ENCODE results near the gene FST. TPM values are rescaled to one million over a fixed set of nuclear protein-coding genes. Genes with fewer than 3 reads are reported as not detected.

The FST gene
- total RNA-seq, 2 experiments from 2014 or later = 0.16 to 0.43 TPM

DNA sequence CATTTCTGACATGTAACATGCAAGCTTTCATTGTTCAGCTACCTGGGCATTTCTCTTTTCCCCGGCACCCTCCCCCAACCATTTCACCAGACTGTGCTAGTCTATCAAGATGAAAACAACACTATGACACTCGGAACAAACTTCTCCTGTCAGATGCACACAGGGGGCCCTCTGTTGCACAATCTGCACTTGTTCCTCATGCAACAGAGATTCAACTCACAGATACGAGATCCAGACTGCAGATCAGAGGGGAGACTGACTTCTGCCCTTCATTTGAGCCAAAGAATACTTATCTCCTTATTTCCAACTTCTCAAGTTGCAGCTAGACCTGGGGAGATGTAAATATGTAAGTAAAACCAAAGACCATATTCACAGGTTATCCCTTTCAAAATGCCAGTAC is 15.7 kb upstream of the FST start:
- Mint-ChIP-seq H3K27me3 (peaks cover 25% of the 10 kb centered on the region), H3K9me3 (no peaks in the 10 kb centered on the region), H3K36me3 (ENCODE audit: low read depth) (no peaks in the 10 kb centered on the region), H3K4me3 (no peak overlapping the region), H3K27ac (no peak overlapping the region), H3K4me1 (ENCODE audit: low read depth) (no peaks in the 10 kb centered on the region)
- DNase-seq (no peak), ATAC-seq (no peak)
- intact Hi-C loops (cut with micrococcal nuclease) = no loop called here
- ChIA-PET POLR2A (no interaction called here), CTCF (interaction anchor here (0.6 to 2.4 kb wide), 2 partner anchors 13 to 130 kb away, joined by 3 to 13 read pairs; no protein-coding TSS in a partner anchor)
- TF ChIP-seq CTCF (IDR thresholded peaks at IDR 0.05) = no peak

GRCh38 chr5:53469946-53470687 is 10.3 kb upstream of the FST start:
- ATAC-seq = no peak
- H3K4me3 Mint-ChIP-seq = no peak overlapping the region
- ChIA-PET POLR2A (no interaction called here), CTCF (interaction anchor here (1.0 kb wide), 1 partner anchor 759 kb away, joined by 3 read pairs; no protein-coding TSS in a partner anchor)
- TF ChIP-seq CTCF (IDR thresholded peaks at IDR 0.05) = no peak
- H3K36me3 Mint-ChIP-seq (ENCODE audit: low read depth) = no peaks in the 10 kb centered on the region
- no peaks in the 10 kb centered on the region for H3K9me3 Mint-ChIP-seq
- H3K27ac Mint-ChIP-seq = no peak overlapping the region
- H3K27me3 Mint-ChIP-seq = peaks cover 39% of the 10 kb centered on the region
- no peaks in the 10 kb centered on the region for H3K4me1 Mint-ChIP-seq (ENCODE audit: low read depth)
- intact Hi-C loops (cut with micrococcal nuclease) = no loop called here
- no peak for DNase-seq

- no peak overlapping the region for H3K4me3 Mint-ChIP-seq
- ATAC-seq (no peak), DNase-seq (no peak)
- H3K9me3 Mint-ChIP-seq = no peaks in the 10 kb centered on the region
- CTCF ChIA-PET = no interaction called here
- peaks cover 47% of the 10 kb centered on the region for H3K27me3 Mint-ChIP-seq
- TF ChIP-seq CTCF (IDR thresholded peaks at IDR 0.05) = no peak
- H3K36me3 Mint-ChIP-seq (ENCODE audit: low read depth) = no peaks in the 10 kb centered on the region
- intact Hi-C loops (cut with micrococcal nuclease) = no loop called here
- POLR2A ChIA-PET = no interaction called here
- H3K27ac Mint-ChIP-seq = no peak overlapping the region
- no peaks in the 10 kb centered on the region for H3K4me1 Mint-ChIP-seq (ENCODE audit: low read depth)
Measured at GRCh38 chr5:53472279-53472678, 8.2 kb upstream of the FST start.

- intact Hi-C loops (cut with micrococcal nuclease) = no loop called here
- no peak overlapping the region for H3K4me3 Mint-ChIP-seq
- ChIA-PET POLR2A (no interaction called here), CTCF (no interaction called here)
- H3K27me3 Mint-ChIP-seq = peaks cover 45% of the 10 kb centered on the region
- ATAC-seq (no peak), DNase-seq (no peak)
- H3K4me1 Mint-ChIP-seq (ENCODE audit: low read depth) = no peaks in the 10 kb centered on the region
- H3K36me3 Mint-ChIP-seq (ENCODE audit: low read depth) = no peaks in the 10 kb centered on the region
- TF ChIP-seq CTCF (IDR thresholded peaks at IDR 0.05) = no peak
- no peak overlapping the region for H3K27ac Mint-ChIP-seq
- no peaks in the 10 kb centered on the region for H3K9me3 Mint-ChIP-seq
Measured at GRCh38 chr5:53472720-53473510, 7.5 kb upstream of the FST start.

- CTCF ChIA-PET = no interaction called here
- no peak overlapping the region for H3K4me3 Mint-ChIP-seq
Measured at GRCh38 chr5:53473633-53474032, 6.8 kb upstream of the FST start.

More at GRCh38 chr5:53473633-53474032, 6.8 kb upstream of the FST start:
- H3K27ac Mint-ChIP-seq = no peak overlapping the region
- no peaks in the 10 kb centered on the region for H3K36me3 Mint-ChIP-seq (ENCODE audit: low read depth)
- no peaks in the 10 kb centered on the region for H3K9me3 Mint-ChIP-seq
- H3K27me3 Mint-ChIP-seq = peaks cover 50% of the 10 kb centered on the region
- POLR2A ChIA-PET = interaction anchor here (0.5 kb wide), 1 partner anchor 772 kb away, joined by 3 read pairs; no protein-coding TSS in a partner anchor
- ATAC-seq (no peak), DNase-seq (no peak)
- H3K4me1 Mint-ChIP-seq (ENCODE audit: low read depth) = peaks cover 3% of the 10 kb centered on the region
- no peak for TF ChIP-seq CTCF (IDR thresholded peaks at IDR 0.05)
- intact Hi-C loops (cut with micrococcal nuclease) = no loop called here
